Esophagus squamous epithelium (tissue), 4 donors: ENCODE measurements around the gene C10orf95.

Source experiments
- CTCF ChIP-seq, 6 experiments: fragments of 450-650 bp in 4 of 6; fragments of 200-600 bp in 2 of 6; sonication (generic) in 2 of 6; IDR thresholded peaks; one replicate each; pipeline ENCODE4 v1.5.1; 2016 to 2019; ENCODE audit warnings: antibody characterized with exemption in 6 of 6, mild to moderate bottlenecking in 4 of 6, moderate library complexity in 4 of 6
- POLR2A ChIP-seq, 4 donors: fragments of 450-650 bp; IDR thresholded peaks; one replicate each; pipeline ENCODE4 v1.6.1; 2017; ENCODE audit warnings: antibody characterized with exemption in 4 of 4, mild to moderate bottlenecking in 4 of 4, moderate library complexity in 3 of 4

DNA sequence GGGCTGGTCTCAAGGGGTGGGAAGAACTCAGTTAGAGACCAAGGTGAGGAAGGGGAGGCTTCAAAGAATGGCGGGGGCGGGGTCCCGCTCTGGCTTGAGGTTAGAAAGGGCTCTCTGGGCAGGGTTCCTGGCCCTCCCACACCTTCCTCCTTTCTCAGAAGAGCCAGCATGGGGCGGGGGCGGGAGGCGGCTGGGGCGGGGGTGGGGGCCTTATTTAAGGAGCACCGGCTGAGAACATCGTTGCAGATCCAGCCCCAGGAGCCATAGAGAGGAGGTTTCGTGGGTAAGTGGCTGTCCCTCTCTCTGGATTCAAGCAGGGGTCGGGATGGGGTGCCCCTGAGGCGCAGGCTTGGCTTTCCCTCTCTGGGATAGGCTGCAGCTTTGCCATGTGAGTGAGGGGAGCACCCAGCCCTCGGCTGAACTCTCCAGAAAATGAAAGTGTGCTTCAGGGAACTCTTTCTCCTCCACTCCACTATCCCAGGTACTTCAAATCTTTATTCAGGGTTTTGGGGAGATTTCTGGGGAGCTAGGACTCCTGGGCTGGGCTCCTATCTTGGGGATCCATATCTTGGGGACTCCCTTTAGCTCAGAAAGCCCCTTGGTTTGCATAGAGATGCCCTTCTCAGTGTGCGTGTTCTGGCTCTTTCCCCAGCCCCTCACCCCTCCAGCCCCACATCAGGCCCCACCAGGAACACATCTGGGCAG, 15.7 kb downstream of the C10orf95 start:
- TF ChIP-seq CTCF (IDR thresholded peaks at IDR 0.05) (no peak), POLR2A (IDR thresholded peaks at IDR 0.05) (no peak)
